PC-9 (cell line): Measurements from ENCODE around the gene C20orf204. TPM values are rescaled to one million over a fixed set of nuclear protein-coding genes. Genes with fewer than 3 reads are reported as not detected.

Experiments
- BruUV-seq: library from RNA; stranded (reverse); fragments of 400-500 nt; replicated peaks from 2 replicates; lab custom pipeline; 2021; lab: Mats Ljungman, UMichigan
- CTCF ChIA-PET: fragments of 300-600 bp; sonication (Branson Sonifier 250); formaldehyde crosslinking; loops from one replicate; lab custom pipeline; 2022; ENCODE audit warnings: antibody characterized with exemption; lab: Charles Lee
- POLR2A ChIA-PET: fragments of 300-600 bp; sonication (Branson Sonifier 250); formaldehyde crosslinking; loops from one replicate; lab custom pipeline; 2022; ENCODE audit warnings: antibody characterized with exemption; ENCODE audit not compliant: unreplicated experiment; lab: Charles Lee
- DNase-seq, 2 experiments: peaks; one replicate each; pipeline versions ENCODE4 v3.0.0 to v3.0.0-alpha.2; 2015 to 2022; ENCODE audit warnings: mixed read lengths in 1 of 2
- H2AFZ ChIP-seq: fragments of 200-600 bp; sonication (generic); 2 replicates; pipeline ENCODE4 v1.8.1; 2017; ENCODE audit warnings: antibody characterized with exemption
- H3F3A ChIP-seq: fragments of 200-600 bp; sonication (generic); 2 replicates; pipeline ENCODE4 v1.8.1; 2017; ENCODE audit warnings: antibody characterized with exemption, mild to moderate bottlenecking, low read depth; ENCODE audit not compliant: insufficient read depth
- H3K27ac ChIP-seq: fragments of 200-600 bp; sonication (generic); 2 replicates; pipeline ENCODE4 v1.6.1; 2016; ENCODE audit warnings: mixed run types
- H3K27me3 ChIP-seq: fragments of 200-600 bp; sonication (generic); 2 replicates; pipeline ENCODE4 v1.6.1; 2016; ENCODE audit warnings: low read depth, mixed run types; ENCODE audit not compliant: insufficient read depth
- H3K36me3 ChIP-seq: fragments of 200-600 bp; sonication (generic); 2 replicates; pipeline ENCODE4 v1.6.1; 2016; ENCODE audit warnings: low read depth, mixed run types
- H3K4me1 ChIP-seq: fragments of 200-600 bp; sonication (generic); replicated peaks from 2 replicates; pipeline ENCODE4 v1.6.1; 2016; ENCODE audit warnings: mixed run types; ENCODE audit not compliant: insufficient read depth
- H3K4me2 ChIP-seq: fragments of 200-600 bp; sonication (generic); 2 replicates; pipeline ENCODE4 v1.6.1; 2017; ENCODE audit warnings: mixed run types
- H3K4me3 ChIP-seq: fragments of 200-600 bp; sonication (generic); 2 replicates; pipeline ENCODE4 v1.6.1; 2016; ENCODE audit warnings: mixed run types
- H3K79me2 ChIP-seq: fragments of 200-600 bp; sonication (generic); 2 replicates; pipeline ENCODE4 v1.6.1; 2017; ENCODE audit warnings: low read depth, mixed run types
- H3K9me2 ChIP-seq: fragments of 200-600 bp; sonication (generic); 2 replicates; pipeline ENCODE4 v1.8.1; 2017; ENCODE audit warnings: mild to moderate bottlenecking; ENCODE audit not compliant: insufficient read depth
- H3K9me3 ChIP-seq: fragments of 200-600 bp; sonication (generic); 2 replicates; pipeline ENCODE4 v1.8.1; 2016; ENCODE audit warnings: low read depth; ENCODE audit not compliant: insufficient read depth
- H4K20me1 ChIP-seq: fragments of 200-600 bp; sonication (generic); 2 replicates; pipeline ENCODE4 v1.8.1; 2017; ENCODE audit not compliant: insufficient read depth
- CTCF ChIP-seq: fragments of 200-600 bp; sonication (generic); conservative IDR thresholded peaks from 2 replicates; pipeline ENCODE4 v1.6.1; 2017; ENCODE audit warnings: mixed run types, antibody characterized with exemption, mild to moderate bottlenecking, moderate library complexity
- EZH2 ChIP-seq: fragments of 200-600 bp; sonication (generic); IDR thresholded peaks from 2 replicates; pipeline ENCODE4 v1.8.0; 2017; ENCODE audit warnings: antibody characterized with exemption, low read depth
- intact Hi-C: fragments of 100-400 bp; cut with micrococcal nuclease; formaldehyde crosslinking; loops from one replicate; pipeline ENCODE4 v1.10.0; 2022; ENCODE audit not compliant: unreplicated experiment
- total RNA-seq: library from RNA; stranded (reverse); gene quantifications from 2 replicates; pipeline ENCODE4 v1.2.3, GENCODE V29; 2021

C20orf204 gene
- total RNA-seq, 1 experiment from 2014 or later = 3.8 TPM

DNA sequence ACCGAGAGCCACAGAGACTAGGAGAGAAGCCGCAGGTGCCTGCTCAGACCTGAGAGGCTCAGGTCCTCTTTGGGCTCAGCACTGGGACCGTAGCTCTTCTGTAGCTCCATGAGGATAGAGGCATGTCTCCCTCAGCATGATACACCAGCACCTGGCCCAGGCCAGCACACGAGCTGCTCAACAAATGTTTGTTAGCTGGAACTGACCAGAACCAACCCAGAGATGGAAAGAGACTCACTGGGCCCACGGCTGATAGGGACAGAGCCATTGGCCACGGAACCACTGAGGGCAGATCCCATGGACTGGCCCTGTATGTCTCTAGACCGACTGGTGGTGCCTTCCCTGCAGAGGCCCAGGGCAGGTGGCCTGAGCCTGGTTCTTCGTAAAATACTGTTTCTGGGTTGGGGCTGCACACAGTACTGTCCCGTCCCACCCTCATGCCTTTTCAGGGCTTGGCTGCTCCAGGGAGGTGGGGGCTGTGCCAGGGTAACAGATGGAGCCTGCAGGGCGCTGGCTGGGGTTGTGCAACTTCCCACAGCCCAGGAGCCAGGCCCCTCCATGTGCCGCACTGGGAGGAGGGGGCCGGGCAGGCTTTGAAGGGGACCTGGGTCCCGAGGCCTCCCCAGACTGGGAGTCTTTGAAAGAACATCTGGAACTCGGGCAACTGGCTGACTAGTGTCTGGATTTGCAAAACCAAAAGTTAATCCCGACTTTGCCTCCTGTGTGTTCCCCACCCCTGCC is 5.2 kb downstream of the C20orf204 start:
- H2AFZ ChIP-seq = no peak overlapping the region
- ChIA-PET POLR2A (interaction anchor here (0.6 kb wide), 1 partner anchor 1166 kb away, joined by 6 read pairs; no protein-coding TSS in a partner anchor), CTCF (interaction anchor here (0.5 to 1.0 kb wide), 2 partner anchors 61 to 266 kb away, joined by 4 to 7 read pairs; no protein-coding TSS in a partner anchor)
- no peak for DNase-seq
- no peak for TF ChIP-seq CTCF
- no peak for TF ChIP-seq EZH2
- no peak overlapping the region for H3K4me3 ChIP-seq
- H3K4me1 ChIP-seq = peaks cover 30% of the 10 kb centered on the region
- peaks cover 20% of the 10 kb centered on the region; the same call in 1 of the 2 replicates for H3K27me3 ChIP-seq
- H3F3A ChIP-seq = peaks cover 25% of the 10 kb centered on the region
- no TSS peak for BruUV-seq
- no peaks in the 10 kb centered on the region for H3K9me2 ChIP-seq
- no peaks in the 10 kb centered on the region for H3K79me2 ChIP-seq
- no peak overlapping the region for H3K4me2 ChIP-seq
- H3K36me3 ChIP-seq = no peaks in the 10 kb centered on the region
- H3K9me3 ChIP-seq = no peaks in the 10 kb centered on the region
- intact Hi-C loops = no loop called here
- no peaks in the 10 kb centered on the region for H4K20me1 ChIP-seq
- no peak overlapping the region for H3K27ac ChIP-seq

DNA sequence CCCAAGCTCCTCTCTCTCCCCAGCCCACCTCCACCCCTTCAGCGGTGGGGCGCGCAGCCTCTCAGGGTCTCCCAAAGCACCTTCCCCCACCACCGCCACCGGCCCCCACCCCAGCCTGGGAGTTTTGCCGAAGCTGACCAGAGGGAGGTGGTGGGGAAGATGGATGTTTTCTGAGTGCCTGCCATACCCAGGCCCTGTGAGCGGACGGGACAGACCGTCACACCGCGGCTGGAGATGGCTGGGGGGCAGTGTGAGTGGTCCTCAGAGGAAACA is 5.7 kb downstream of the C20orf204 start:
- no peak overlapping the region for H3K4me3 ChIP-seq
- POLR2A ChIA-PET = no interaction called here
- no TSS peak for BruUV-seq

DNA sequence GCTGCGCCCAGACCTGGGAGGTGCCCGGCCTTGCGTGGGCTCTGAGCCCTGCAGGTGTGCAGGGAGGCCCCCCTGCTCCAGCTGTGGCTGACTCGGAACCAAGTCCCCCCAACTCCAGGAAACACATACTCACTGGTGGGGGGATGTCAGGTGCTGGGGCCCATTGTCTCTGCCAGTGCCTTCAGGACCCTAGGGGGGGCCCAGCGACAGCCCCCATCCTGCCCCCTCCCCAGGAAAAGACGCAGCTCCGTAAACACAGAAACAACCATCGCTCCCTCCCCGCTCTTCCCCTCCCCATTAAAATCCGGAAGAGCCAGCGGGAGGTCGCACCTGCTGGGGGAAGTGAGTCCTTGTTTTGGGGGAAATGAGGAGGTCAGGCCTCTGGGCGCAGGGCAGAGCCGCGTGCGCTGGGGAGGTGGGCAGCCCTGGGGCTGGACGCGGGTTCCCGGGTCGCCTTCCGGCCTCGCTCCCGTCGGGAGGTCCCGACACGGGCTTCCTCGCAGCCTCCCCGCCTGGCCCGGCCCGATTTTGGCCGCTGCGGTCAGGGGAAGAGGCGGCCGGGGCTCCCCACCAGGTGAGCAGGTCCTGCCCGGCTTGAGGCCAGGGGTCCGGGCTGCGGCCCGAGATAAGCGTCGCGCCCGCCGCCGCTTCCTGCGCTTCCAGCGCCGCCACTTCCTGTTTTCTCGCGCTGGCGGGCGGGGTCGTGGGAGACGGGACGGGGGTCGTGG is 6.2 kb downstream of the C20orf204 start:
- no peaks in the 10 kb centered on the region for H3K9me3 ChIP-seq
- H3K9me2 ChIP-seq = no peaks in the 10 kb centered on the region
- TSS peak; percentile 56 for BruUV-seq
- H3K27me3 ChIP-seq = peaks cover 20% of the 10 kb centered on the region; the same call in 1 of the 2 replicates
- intact Hi-C loops = no loop called here
- H3K4me2 ChIP-seq = no peak overlapping the region
- POLR2A ChIA-PET = no interaction called here
- no peak for TF ChIP-seq CTCF
- TF ChIP-seq EZH2 = no peak
- peaks cover 30% of the 10 kb centered on the region for H3K4me1 ChIP-seq
- H3K4me3 ChIP-seq = no peak overlapping the region
- H2AFZ ChIP-seq = no peak overlapping the region
- peaks cover 25% of the 10 kb centered on the region for H3F3A ChIP-seq
- H3K36me3 ChIP-seq = no peaks in the 10 kb centered on the region
- H3K27ac ChIP-seq = no peak overlapping the region
- DNase-seq = no peak
- H4K20me1 ChIP-seq = no peaks in the 10 kb centered on the region
- CTCF ChIA-PET = no interaction called here
- no peaks in the 10 kb centered on the region for H3K79me2 ChIP-seq

More for the DNA sequence above, 5.7 kb downstream of the C20orf204 start:
- H3K9me3 ChIP-seq = no peaks in the 10 kb centered on the region
- no peak for TF ChIP-seq CTCF
- no peak for TF ChIP-seq EZH2
- H3K4me1 ChIP-seq = peaks cover 30% of the 10 kb centered on the region
- no peaks in the 10 kb centered on the region for H3K79me2 ChIP-seq
- H4K20me1 ChIP-seq = no peaks in the 10 kb centered on the region
- no peaks in the 10 kb centered on the region for H3K36me3 ChIP-seq
- intact Hi-C loops = no loop called here
- no peaks in the 10 kb centered on the region for H3K9me2 ChIP-seq
- no peak overlapping the region for H3K27ac ChIP-seq
- H2AFZ ChIP-seq = no peak overlapping the region
- CTCF ChIA-PET = no interaction called here
- H3F3A ChIP-seq = peaks cover 25% of the 10 kb centered on the region
- H3K27me3 ChIP-seq = peaks cover 20% of the 10 kb centered on the region; the same call in 1 of the 2 replicates
- no peak overlapping the region for H3K4me2 ChIP-seq
- DNase-seq = no peak
